Urothelium cell line (cell line): Measurements from ENCODE around the gene EGF.

Source experiments
- DNase-seq: peaks from one replicate; pipeline ENCODE4 v3.0.0; 2011; ENCODE audit warnings: low spot score, mixed read lengths
- FAIRE-seq: peaks from 2 replicates; lab custom pipeline; 2011; peaks lifted over from hg19 to GRCh38; lab: Jason Lieb, UNC

The EGF gene

GRCh38 chr4:109953556-109953955 is 40.9 kb downstream of the EGF start:
- FAIRE-seq: no peak
- DNase-seq: no peak

GRCh38 chr4:109955146-109955545 is 42.5 kb downstream of the EGF start:
- FAIRE-seq: no peak
- DNase-seq: no peak

- no peak for DNase-seq
- FAIRE-seq: no peak
These were observed 44.5 kb downstream of the EGF start for GRCh38 chr4:109957227-109957626.

GRCh38 chr4:109959195-109959594 is 46.5 kb downstream of the EGF start:
- FAIRE-seq (no peak), DNase-seq (no peak)

- no peak for FAIRE-seq
These were observed 49.7 kb downstream of the EGF start for GRCh38 chr4:109962401-109962800.

GRCh38 chr4:109966891-109967481 is 54.3 kb downstream of the EGF start:
- FAIRE-seq (no peak), DNase-seq (no peak)

More at GRCh38 chr4:109962401-109962800, 49.7 kb downstream of the EGF start:
- no peak for DNase-seq

GRCh38 chr4:109967798-109968520 is 55.3 kb downstream of the EGF start:
- DNase-seq (no peak), FAIRE-seq (no peak)

GRCh38 chr4:109969087-109969486 is 56.4 kb downstream of the EGF start:
- FAIRE-seq (no peak), DNase-seq (no peak)

- DNase-seq (no peak), FAIRE-seq (no peak)
These were observed 57.2 kb downstream of the EGF start for GRCh38 chr4:109969919-109970318.

- no peak for FAIRE-seq
- DNase-seq: no peak
These were observed 60.3 kb downstream of the EGF start for GRCh38 chr4:109972786-109973528.

GRCh38 chr4:109973529-109973905 is 60.8 kb downstream of the EGF start:
- DNase-seq (no peak), FAIRE-seq (no peak)

GRCh38 chr4:109976189-109976588 is 63.5 kb downstream of the EGF start:
- FAIRE-seq (no peak), DNase-seq (no peak)

GRCh38 chr4:109977854-109978501 is 65.3 kb downstream of the EGF start:
- DNase-seq (peak; percentile 35), FAIRE-seq (no peak)

GRCh38 chr4:109978704-109979454 is 66.2 kb downstream of the EGF start:
- DNase-seq (no peak), FAIRE-seq (no peak)

GRCh38 chr4:109979920-109980717 is 67.4 kb downstream of the EGF start:
- FAIRE-seq (no peak), DNase-seq (peak; percentile 56)

- DNase-seq (no peak), FAIRE-seq (no peak)
These were observed 69.3 kb downstream of the EGF start for GRCh38 chr4:109981936-109982335.

- no peak for FAIRE-seq
- no peak for DNase-seq
These were observed 69.8 kb downstream of the EGF start for GRCh38 chr4:109982521-109982920.

GRCh38 chr4:109985993-109986974 is 73.6 kb downstream of the EGF start:
- DNase-seq: no peak
- FAIRE-seq: no peak

GRCh38 chr4:109989044-109989443 is 76.4 kb downstream of the EGF start:
- DNase-seq (no peak), FAIRE-seq (no peak)
